ENCODE data around the gene ASAH2B.
"Not testable (repeated sequence)": the region's sequence is repeated elsewhere in the genome, so short reads cannot be mapped to it uniquely, and the experiment has no call there.

- TF ChIP-seq EZH2 (IDR thresholded peaks at IDR 0.05; ENCODE audit: low read depth); CTCF (conservative IDR thresholded peaks at IDR 0.05): not testable (repeated sequence)
These were observed 11.6 kb upstream of the ASAH2B start for GRCh38 chr10:50728112-50728511.

All from PC-9 (cell line).